Esophagus muscularis mucosa (tissue), 4 donors: ENCODE measurements around the gene ATP2A1. TPM values are rescaled to one million over a fixed set of nuclear protein-coding genes. Genes with fewer than 3 reads are reported as not detected.

Source experiments
- DNase-seq: peaks from one replicate; pipeline ENCODE4 v3.0.0-alpha.2; 2017; ENCODE audit errors: extremely low spot score
- H3K27ac ChIP-seq, 4 donors: fragments of 200-600 bp; sonication (generic); replicated peaks in 1 of 4; 1 replicate in 3 of 4; 2 replicates in 1 of 4; pipeline ENCODE4 v1.5.1; 2016 to 2019; ENCODE audit warnings: mild to moderate bottlenecking in 1 of 4
- H3K27me3 ChIP-seq, 4 donors: fragments of 200-600 bp; sonication (generic); one replicate each; pipeline versions ENCODE4 v1.5.1 to v1.6.0; 2016 to 2019
- H3K36me3 ChIP-seq, 4 donors: fragments of 200-600 bp; sonication (generic); one replicate each; pipeline ENCODE4 v1.5.1; 2016 to 2019
- H3K4me1 ChIP-seq, 4 donors: fragments of 200-600 bp; sonication (generic); one replicate each; pipeline ENCODE4 v1.5.1; 2016 to 2019
- H3K4me3 ChIP-seq, 4 donors: fragments of 200-600 bp; sonication (generic); 1 replicate in 2 of 4; 2 replicates in 2 of 4; pipeline ENCODE4 v1.5.1; 2016 to 2019; ENCODE audit warnings: mild to moderate bottlenecking in 4 of 4, moderate library complexity in 1 of 4
- H3K9me3 ChIP-seq, 4 donors: fragments of 200-600 bp; sonication (generic); 1 replicate in 3 of 4; 2 replicates in 1 of 4; pipeline ENCODE4 v1.5.1; 2016 to 2019
- CTCF ChIP-seq, 3 experiments: fragments of 200-600 bp in 2 of 3; fragments of 450-650 bp in 1 of 3; sonication (generic) in 2 of 3; IDR thresholded peaks; one replicate each; pipeline ENCODE4 v1.5.1; 2017 to 2019; ENCODE audit warnings: antibody characterized with exemption in 3 of 3, mild to moderate bottlenecking in 2 of 3, moderate library complexity in 1 of 3
- EP300 ChIP-seq: sonication (generic); formaldehyde crosslinking; IDR thresholded peaks from one replicate; pipeline ENCODE4 v1.6.1; 2017; ENCODE audit warnings: antibody characterized with exemption
- POLR2A ChIP-seq: fragments of 450-650 bp; IDR thresholded peaks from one replicate; pipeline ENCODE4 v1.6.1; 2017; ENCODE audit warnings: antibody characterized with exemption, moderate library complexity, mild to moderate bottlenecking, low read depth
- POLR2AphosphoS5 ChIP-seq, 2 donors: sonication (generic); formaldehyde crosslinking; IDR thresholded peaks; one replicate each; pipeline ENCODE4 v1.6.1; 2017; ENCODE audit warnings: antibody characterized with exemption in 2 of 2
- WGBS: methylation state at CpG from one replicate; pipeline ENCODE4 v1.1.5; 2018; 5-methylcytosine and 5-hydroxymethylcytosine counted together
- intact Hi-C: fragments of 100-400 bp; cut with DNase I; formaldehyde crosslinking; loops from one replicate; pipeline ENCODE4 v1.15.1; 2023
- total RNA-seq, 4 donors: library from RNA; depleted of rRNA; stranded (reverse); fragments of >200 nt; gene quantifications; one replicate each; pipeline versions ENCODE4 v1.1.0 to v1.2.1, GENCODE V29; 2016

ATP2A1 gene
- total RNA-seq, 4 donors from 2014 or later: 0.86 TPM; not detected in 3

DNA sequence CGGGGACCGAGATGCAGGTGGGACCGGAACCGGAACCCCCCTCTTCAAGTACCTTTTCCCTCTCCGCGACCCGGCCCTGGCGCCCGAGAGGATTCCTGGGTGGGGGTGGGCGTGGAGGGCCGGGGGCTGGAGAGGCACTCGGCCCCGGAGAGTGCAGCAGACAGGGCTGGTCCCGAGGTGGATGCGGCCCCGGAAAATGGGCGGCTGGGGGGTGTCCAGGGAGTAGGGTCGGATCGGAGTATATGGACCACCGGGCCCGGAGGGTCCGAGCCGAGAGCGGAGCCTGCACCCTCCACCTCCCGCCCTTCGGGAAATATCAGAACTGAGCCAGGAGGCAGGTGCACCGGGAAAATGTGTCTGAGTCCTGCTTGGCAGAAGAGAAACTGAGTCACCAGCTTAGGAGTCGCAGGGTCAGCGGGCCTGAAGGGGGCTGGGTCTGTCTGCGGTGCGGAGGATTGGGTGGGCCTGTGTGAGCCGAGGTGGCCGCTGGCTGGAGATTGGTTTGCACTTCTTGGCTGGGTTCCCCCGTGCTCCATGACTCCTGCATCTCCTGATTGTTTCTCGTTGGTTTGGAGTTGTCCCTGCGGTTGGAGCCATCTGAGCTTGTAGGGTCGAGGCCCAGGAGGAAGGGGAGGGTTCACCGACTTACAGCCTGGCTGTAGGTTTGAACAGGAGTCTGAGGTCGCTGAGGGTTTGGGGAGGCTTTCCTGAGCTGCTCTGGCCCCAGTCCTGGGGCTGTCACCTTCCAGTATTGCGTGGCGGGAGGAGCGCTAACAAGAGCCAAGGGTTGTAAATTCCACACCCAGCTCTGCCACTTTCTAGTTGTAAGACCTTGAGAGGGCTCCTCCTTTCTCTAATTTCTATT lies 14.1 kb upstream of the ATP2A1 start:
- no peak for DNase-seq
- intact Hi-C loops: loop anchor here (5.0 kb wide), 1 partner anchor 42 kb away; the partner anchor contains the start of gene ATXN2L

GRCh38 chr16:28865001-28865688 lies 13.1 kb upstream of the ATP2A1 start:
- H3K4me1 ChIP-seq: peaks cover 16 to 43% (median 35%) of the 10 kb centered on the region in 4 donors
- H3K27ac ChIP-seq: peak overlapping the region in 2 of 4 donors; percentile 89
- no peak for DNase-seq
- H3K27me3 ChIP-seq: no peaks in the 10 kb centered on the region
- H3K36me3 ChIP-seq: peaks cover 37 to 46% (median 42%) of the 10 kb centered on the region in 4 donors
- 76% methylated on average over 12 of the region's 12 CpGs for WGBS
- peak overlapping the region in 2 of 4 donors; percentile 83 to 88 for H3K4me3 ChIP-seq
- TF ChIP-seq POLR2AphosphoS5 (IDR thresholded peaks at IDR 0.05): no peak
- no peak for TF ChIP-seq POLR2A
- TF ChIP-seq CTCF (IDR thresholded peaks at IDR 0.05): no peak
- intact Hi-C loops: no loop called here
- H3K9me3 ChIP-seq: no peaks in the 10 kb centered on the region

More for the DNA sequence above, 14.1 kb upstream of the ATP2A1 start:
- H3K9me3 ChIP-seq: no peaks in the 10 kb centered on the region
- H3K36me3 ChIP-seq: peaks cover 27 to 37% (median 32%) of the 10 kb centered on the region in 4 donors
- TF ChIP-seq POLR2AphosphoS5 (IDR thresholded peaks at IDR 0.05): no peak
- no peak for TF ChIP-seq POLR2A
- no peak for TF ChIP-seq CTCF (IDR thresholded peaks at IDR 0.05)
- TF ChIP-seq EP300: no peak
- WGBS: 18% methylated on average over 9 of the region's 42 CpGs
- peak overlapping the region; percentile 89 to 93 (median 90) for H3K27ac ChIP-seq
- H3K27me3 ChIP-seq: no peaks in the 10 kb centered on the region
- H3K4me1 ChIP-seq: peaks cover 16 to 43% (median 35%) of the 10 kb centered on the region in 4 donors
- H3K4me3 ChIP-seq: peak overlapping the region; percentile 75 to 93 (median 86)

- no peak overlapping the region for H3K27ac ChIP-seq
- no peak overlapping the region for H3K4me3 ChIP-seq
- TF ChIP-seq POLR2AphosphoS5 (IDR thresholded peaks at IDR 0.05) (no peak), EP300 (no peak), POLR2A (no peak), CTCF (IDR thresholded peaks at IDR 0.05) (no peak)
- no peaks in the 10 kb centered on the region for H3K9me3 ChIP-seq
- 75% methylated on average over 22 of the region's 32 CpGs for WGBS
- H3K4me1 ChIP-seq: peaks cover 16 to 43% (median 35%) of the 10 kb centered on the region in 4 donors
- intact Hi-C loops: no loop called here
- no peaks in the 10 kb centered on the region for H3K27me3 ChIP-seq
- peaks cover 44 to 54% (median 49%) of the 10 kb centered on the region in 4 donors for H3K36me3 ChIP-seq
- no peak for DNase-seq
Observed at GRCh38 chr16:28865722-28866453, 12.4 kb upstream of the ATP2A1 start.

DNA sequence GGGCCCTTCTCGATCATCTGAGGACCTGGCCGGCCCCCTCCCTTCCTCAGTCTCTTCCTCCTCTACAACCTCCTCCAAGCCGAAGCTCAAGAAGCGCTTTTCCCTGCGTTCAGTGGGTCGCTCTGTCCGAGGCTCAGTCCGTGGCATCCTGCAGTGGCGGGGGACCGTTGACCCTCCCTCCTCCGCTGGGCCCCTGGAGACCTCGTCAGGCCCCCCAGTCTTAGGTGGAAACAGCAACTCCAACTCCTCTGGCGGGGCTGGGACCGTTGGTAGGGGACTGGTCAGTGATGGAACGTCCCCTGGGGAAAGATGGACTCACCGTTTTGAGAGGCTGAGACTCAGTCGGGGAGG lies 11.9 kb upstream of the ATP2A1 start:
- no peak overlapping the region for H3K27ac ChIP-seq
- H3K4me3 ChIP-seq: no peak overlapping the region
- 78% methylated on average over 17 of the region's 17 CpGs for WGBS
- no peaks in the 10 kb centered on the region for H3K9me3 ChIP-seq
- intact Hi-C loops: no loop called here
- no peaks in the 10 kb centered on the region for H3K27me3 ChIP-seq
- no peak for DNase-seq
- H3K36me3 ChIP-seq: peaks cover 50 to 59% (median 54%) of the 10 kb centered on the region in 4 donors
- no peak for TF ChIP-seq EP300
- TF ChIP-seq CTCF (IDR thresholded peaks at IDR 0.05): no peak
- no peak for TF ChIP-seq POLR2AphosphoS5 (IDR thresholded peaks at IDR 0.05)
- TF ChIP-seq POLR2A: no peak
- peaks cover 16 to 43% (median 35%) of the 10 kb centered on the region in 4 donors for H3K4me1 ChIP-seq
